SU-DHL-6 (cell line): ENCODE data around the gene TMEM62.
A peak's percentile ranks its signal among the peaks of the same experiment; 100 is the strongest.

Experiments
- H2AFZ ChIP-seq: fragments of 200-600 bp; sonication (generic); 2 replicates; pipeline ENCODE4 v1.6.1; 2014; ENCODE audit warnings: low read depth, mild to moderate bottlenecking, moderate library complexity, mixed read lengths, antibody characterized with exemption, low read length; ENCODE audit not compliant: severe bottlenecking
- H3F3A ChIP-seq: fragments of 200-600 bp; shearing (Covaris generic); 2 replicates; pipeline ENCODE4 v1.6.0; 2016; ENCODE audit warnings: antibody characterized with exemption, mild to moderate bottlenecking; ENCODE audit not compliant: insufficient read depth
- H3K27ac ChIP-seq: fragments of 200-600 bp; sonication (generic); 2 replicates; pipeline ENCODE4 v1.5.1; 2016; ENCODE audit warnings: low read depth, mild to moderate bottlenecking, low read length, moderate library complexity, mixed read lengths
- H3K27me3 ChIP-seq: fragments of 200-600 bp; sonication (generic), shearing (Covaris generic); 2 replicates; pipeline ENCODE4 v1.6.0; 2014; ENCODE audit warnings: mild to moderate bottlenecking, low read length
- H3K36me3 ChIP-seq: fragments of 200-600 bp; sonication (generic); 2 replicates; pipeline ENCODE4 v1.6.1; 2014; ENCODE audit warnings: mild to moderate bottlenecking, low read length, mixed read lengths
- H3K4me2 ChIP-seq: fragments of 300-600, 200-600 bp; shearing (Covaris generic), sonication (generic); 2 replicates; pipeline ENCODE4 v1.6.0; 2014; ENCODE audit warnings: low read length, low read depth, mild to moderate bottlenecking; ENCODE audit not compliant: poor library complexity, severe bottlenecking
- H3K4me3 ChIP-seq: fragments of 200-600 bp; sonication (generic); 2 replicates; pipeline ENCODE4 v1.5.1; 2014; ENCODE audit warnings: antibody characterized with exemption, low read length, mild to moderate bottlenecking, mixed read lengths; ENCODE audit not compliant: insufficient read depth, poor library complexity, severe bottlenecking
- H3K79me2 ChIP-seq: fragments of 200-600 bp; sonication (generic); 2 replicates; pipeline ENCODE4 v1.6.1; 2014; ENCODE audit warnings: mild to moderate bottlenecking, low read length, moderate library complexity; ENCODE audit not compliant: insufficient read depth
- H3K9ac ChIP-seq: fragments of 200-600 bp; sonication (generic); 2 replicates; pipeline ENCODE4 v1.7.0; 2014; ENCODE audit warnings: mild to moderate bottlenecking, low read length
- H3K9me2 ChIP-seq: fragments of 200-600 bp; sonication (generic); replicated peaks from 2 replicates; pipeline ENCODE4 v1.6.1; 2014; ENCODE audit warnings: low read length; ENCODE audit not compliant: insufficient read depth
- H3K9me3 ChIP-seq: fragments of 200-600 bp; sonication (generic); 2 replicates; pipeline ENCODE4 v1.6.1; 2014; ENCODE audit warnings: low read length, mixed read lengths; ENCODE audit not compliant: insufficient read depth
- H4K20me1 ChIP-seq: fragments of 200-600 bp; sonication (generic); 2 replicates; pipeline ENCODE4 v1.6.1; 2014; ENCODE audit warnings: low read depth, mild to moderate bottlenecking, antibody characterized with exemption, low read length, moderate library complexity, mixed read lengths
- CTCF ChIP-seq: fragments of 200-600 bp; sonication (generic); IDR thresholded peaks from one replicate; pipeline ENCODE4 v1.5.1; 2017; ENCODE audit warnings: antibody characterized with exemption, mild to moderate bottlenecking, low read length, moderate library complexity; ENCODE audit not compliant: insufficient read depth, poor library complexity, severe bottlenecking
- EZH2phosphoT487 ChIP-seq: fragments of 200-600 bp; sonication (generic), shearing (Covaris generic); conservative IDR thresholded peaks from 2 replicates; pipeline ENCODE4 v1.6.1; 2018; ENCODE audit warnings: mild to moderate bottlenecking, antibody characterized with exemption, low read length, moderate library complexity, mixed read lengths

The TMEM62 gene

GRCh38 chr15:43106486-43106829, 26.9 kb upstream of the TMEM62 start:
- Histone ChIP-seq H3K4me3 (peak overlapping the region; percentile 73), H3K36me3 (no peaks in the 10 kb centered on the region; the same call in 1 of the 2 replicates), H3K79me2 (peaks cover 44% of the 10 kb centered on the region), H3K9ac (peak overlapping the region; percentile 65), H3F3A (peaks cover 6% of the 10 kb centered on the region; the same call in 1 of the 2 replicates), H3K9me2 (no peaks in the 10 kb centered on the region), H2AFZ (peak overlapping the region; percentile 88), H3K27ac (peak overlapping the region; percentile 47), H3K4me2 (peak overlapping the region; percentile 94), H3K9me3 (no peaks in the 10 kb centered on the region), H3K27me3 (no peaks in the 10 kb centered on the region), H4K20me1 (no peaks in the 10 kb centered on the region)
- no peak for TF ChIP-seq CTCF
- TF ChIP-seq EZH2phosphoT487: no peak

DNA sequence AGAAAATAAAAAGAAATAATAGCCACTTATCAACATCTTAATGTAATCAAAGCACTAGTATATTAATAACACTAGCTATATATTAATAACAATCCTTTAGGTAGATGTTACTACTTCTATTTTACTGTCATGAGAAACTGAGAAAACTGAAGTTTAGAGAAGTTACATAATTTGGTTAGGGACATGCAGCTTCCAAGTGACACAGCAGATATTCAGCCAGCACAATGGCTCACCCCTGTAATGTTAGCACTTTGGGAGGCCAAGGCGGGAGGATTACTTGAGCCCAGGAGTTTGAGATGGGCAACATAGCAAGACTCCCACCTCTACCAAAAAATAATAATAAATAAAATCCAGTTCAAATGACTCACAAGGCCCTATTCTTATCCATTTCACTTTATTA, 25.6 kb upstream of the TMEM62 start:
- no peak overlapping the region for H3K9ac ChIP-seq
- no peaks in the 10 kb centered on the region for H3K36me3 ChIP-seq
- H3K79me2 ChIP-seq: peaks cover 35% of the 10 kb centered on the region
- peaks cover 6% of the 10 kb centered on the region; the same call in 1 of the 2 replicates for H3F3A ChIP-seq
- no peaks in the 10 kb centered on the region for H4K20me1 ChIP-seq
- no peaks in the 10 kb centered on the region for H3K27me3 ChIP-seq
- no peak overlapping the region for H3K4me3 ChIP-seq
- no peak overlapping the region for H3K4me2 ChIP-seq
- no peaks in the 10 kb centered on the region for H3K9me3 ChIP-seq
- no peaks in the 10 kb centered on the region for H3K9me2 ChIP-seq
- no peak overlapping the region for H3K27ac ChIP-seq
- H2AFZ ChIP-seq: no peak overlapping the region
- no peak for TF ChIP-seq CTCF
- no peak for TF ChIP-seq EZH2phosphoT487

DNA sequence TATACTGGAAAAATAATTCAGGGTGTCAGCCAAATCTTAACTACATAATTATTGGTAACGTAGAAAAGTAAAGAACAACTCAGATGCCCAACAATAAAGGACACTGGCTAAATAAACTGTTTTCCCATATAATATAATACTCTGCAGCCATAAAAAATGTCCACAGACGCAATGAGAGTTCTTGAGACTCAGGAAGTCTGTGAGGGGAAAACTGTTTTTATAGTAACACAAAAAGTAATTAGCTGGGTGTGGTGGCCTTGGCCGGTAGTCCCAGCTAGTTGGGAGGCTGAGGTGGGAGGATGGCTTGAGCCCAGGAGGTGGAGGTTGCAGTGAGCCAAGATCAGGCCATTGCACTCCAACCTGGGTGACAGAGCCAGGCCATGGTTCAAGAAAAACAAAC, 22.0 kb upstream of the TMEM62 start:
- Histone ChIP-seq H3K4me3 (no peak overlapping the region), H3F3A (peaks cover 6% of the 10 kb centered on the region; the same call in 1 of the 2 replicates), H3K9ac (no peak overlapping the region), H2AFZ (no peak overlapping the region), H3K9me3 (no peaks in the 10 kb centered on the region), H3K36me3 (no peaks in the 10 kb centered on the region), H4K20me1 (no peaks in the 10 kb centered on the region), H3K27me3 (no peaks in the 10 kb centered on the region), H3K4me2 (no peak overlapping the region), H3K27ac (no peak overlapping the region), H3K79me2 (0 out of 2 replicates have a peak, but pooled peaks cover 1% of the 10 kb centered on the region), H3K9me2 (no peaks in the 10 kb centered on the region)
- no peak for TF ChIP-seq EZH2phosphoT487
- no peak for TF ChIP-seq CTCF
